AG08396 (cell line): Measurements from ENCODE around the gene EHMT2.
"Not testable (repeated sequence)": the region's sequence is repeated elsewhere in the genome, so short reads cannot be mapped to it uniquely, and the experiment has no call there.

Source experiments
- DNase-seq: peaks from one replicate; pipeline ENCODE4 v3.0.0; 2012; ENCODE audit warnings: low spot score, mixed read lengths

The EHMT2 gene

DNA sequence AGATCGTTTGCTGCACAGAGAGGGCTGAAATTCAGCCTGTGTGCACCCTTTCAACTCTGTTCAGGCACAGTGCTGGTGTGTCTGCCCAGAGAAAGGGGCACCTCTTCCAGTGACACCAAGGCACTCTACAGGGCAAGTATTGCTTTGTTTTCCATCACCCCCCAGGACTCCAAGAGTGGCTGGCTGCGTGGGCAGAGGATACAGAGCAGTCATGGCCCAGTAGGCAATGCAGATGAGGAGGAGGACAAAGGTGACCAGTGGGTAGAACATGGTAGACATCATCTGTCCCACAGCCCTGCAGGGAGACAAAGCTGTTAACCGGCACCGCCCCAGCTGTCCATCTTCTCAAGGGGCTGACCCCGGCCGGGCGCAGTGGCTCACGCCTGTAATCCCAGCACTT, 28.2 kb downstream of the EHMT2 start:
- DNase-seq = no peak

DNA sequence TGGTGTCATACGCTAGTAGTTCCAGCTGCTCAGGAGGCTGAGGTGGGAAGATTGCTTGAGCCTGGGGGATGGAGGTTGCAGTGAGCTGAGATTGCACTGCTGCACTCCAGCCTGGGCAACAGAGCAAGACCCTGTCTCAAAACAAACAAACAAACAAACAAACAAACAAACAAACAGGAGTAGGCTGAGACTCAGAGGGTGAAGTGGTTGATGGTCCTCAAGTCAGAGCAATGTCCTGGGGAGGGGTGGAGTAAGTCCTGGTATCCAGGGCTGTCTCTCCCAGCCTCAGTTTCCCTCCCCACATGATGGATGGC, 28.9 kb downstream of the EHMT2 start:
- not testable (repeated sequence) for DNase-seq

DNA sequence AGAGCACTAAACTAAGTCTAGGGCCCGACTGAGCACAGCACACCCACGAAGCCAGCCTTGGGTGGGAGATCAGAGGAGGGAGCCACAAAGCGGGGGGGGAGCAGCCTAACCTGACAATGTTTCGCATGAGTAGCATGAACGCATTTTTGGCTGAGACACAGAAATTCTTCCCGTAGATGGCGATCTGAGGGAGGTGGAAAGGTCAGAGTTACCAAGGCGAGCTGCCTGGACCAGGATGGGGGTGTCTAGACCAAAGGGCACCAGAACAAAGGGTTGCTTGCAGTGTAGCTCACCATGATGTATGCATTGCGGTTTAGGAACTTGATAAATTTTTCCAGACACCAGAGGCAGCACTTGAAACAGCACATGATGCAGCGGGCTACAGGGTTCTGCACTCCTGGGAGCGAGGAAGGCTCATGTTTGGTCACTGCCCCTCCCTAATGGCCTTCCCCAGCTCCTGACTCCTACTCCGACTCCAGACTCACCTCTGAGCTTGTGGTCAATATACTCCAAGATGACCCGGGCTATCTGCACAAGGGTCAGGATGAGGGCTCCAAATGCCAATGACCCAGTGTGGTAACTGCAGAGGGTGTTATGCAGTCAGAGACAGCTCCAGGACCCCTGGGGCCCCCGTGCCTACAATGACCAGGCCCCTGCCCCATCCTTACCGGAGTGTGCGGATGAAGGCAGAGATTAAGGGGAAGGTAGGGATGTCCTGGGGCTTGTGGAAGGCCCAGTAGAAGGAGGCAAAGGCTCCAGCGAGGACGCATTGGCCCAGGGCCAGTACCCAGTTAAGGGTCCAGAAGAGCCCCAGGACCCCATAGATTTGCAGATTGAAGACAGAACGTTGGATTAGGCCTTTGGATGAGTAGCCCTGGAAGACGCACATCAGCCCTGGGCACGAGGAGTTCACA, 32.0 kb downstream of the EHMT2 start:
- DNase-seq = no peak

DNA sequence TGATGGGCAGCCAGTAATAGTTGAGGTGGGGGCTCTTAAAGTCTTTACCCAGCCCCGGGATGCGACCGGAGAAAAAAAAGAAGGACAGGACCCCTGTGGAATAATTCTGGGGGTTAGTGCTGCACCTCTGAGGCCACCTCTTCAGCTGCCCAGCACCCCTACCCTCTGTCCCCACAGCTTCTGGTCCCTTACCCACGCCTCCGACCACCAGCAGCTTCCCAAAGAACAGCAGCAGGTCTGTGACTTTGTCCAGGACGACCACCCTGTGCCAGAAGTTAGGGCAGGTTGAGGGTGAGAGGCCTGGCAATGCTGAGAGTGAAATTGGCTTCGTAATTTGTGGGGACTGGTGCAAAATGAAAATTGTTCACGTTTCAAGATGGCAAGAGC, 32.7 kb downstream of the EHMT2 start:
- DNase-seq = no peak

DNA sequence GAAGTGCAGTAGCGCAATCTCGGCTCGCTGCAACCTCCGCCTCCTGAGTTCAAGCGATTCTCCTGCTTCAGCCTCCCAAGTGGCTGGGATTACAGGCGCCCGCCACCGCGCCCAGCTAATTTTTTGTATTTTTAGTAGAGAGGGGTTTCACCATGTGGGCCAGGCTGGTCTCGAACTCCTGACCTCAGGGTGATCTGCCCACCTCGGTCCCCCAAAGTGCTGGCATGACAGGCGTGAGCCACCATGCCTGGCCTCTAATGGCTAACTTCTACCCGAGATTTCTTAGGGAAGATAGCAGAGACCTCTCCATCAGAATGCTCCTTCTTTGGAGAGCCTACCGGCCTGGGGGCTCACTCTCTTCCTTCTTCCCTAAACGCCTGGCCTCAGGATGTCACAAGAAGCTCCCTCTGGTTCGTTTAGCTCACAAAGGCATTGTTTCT, 33.4 kb downstream of the EHMT2 start:
- DNase-seq = not testable (repeated sequence)

DNA sequence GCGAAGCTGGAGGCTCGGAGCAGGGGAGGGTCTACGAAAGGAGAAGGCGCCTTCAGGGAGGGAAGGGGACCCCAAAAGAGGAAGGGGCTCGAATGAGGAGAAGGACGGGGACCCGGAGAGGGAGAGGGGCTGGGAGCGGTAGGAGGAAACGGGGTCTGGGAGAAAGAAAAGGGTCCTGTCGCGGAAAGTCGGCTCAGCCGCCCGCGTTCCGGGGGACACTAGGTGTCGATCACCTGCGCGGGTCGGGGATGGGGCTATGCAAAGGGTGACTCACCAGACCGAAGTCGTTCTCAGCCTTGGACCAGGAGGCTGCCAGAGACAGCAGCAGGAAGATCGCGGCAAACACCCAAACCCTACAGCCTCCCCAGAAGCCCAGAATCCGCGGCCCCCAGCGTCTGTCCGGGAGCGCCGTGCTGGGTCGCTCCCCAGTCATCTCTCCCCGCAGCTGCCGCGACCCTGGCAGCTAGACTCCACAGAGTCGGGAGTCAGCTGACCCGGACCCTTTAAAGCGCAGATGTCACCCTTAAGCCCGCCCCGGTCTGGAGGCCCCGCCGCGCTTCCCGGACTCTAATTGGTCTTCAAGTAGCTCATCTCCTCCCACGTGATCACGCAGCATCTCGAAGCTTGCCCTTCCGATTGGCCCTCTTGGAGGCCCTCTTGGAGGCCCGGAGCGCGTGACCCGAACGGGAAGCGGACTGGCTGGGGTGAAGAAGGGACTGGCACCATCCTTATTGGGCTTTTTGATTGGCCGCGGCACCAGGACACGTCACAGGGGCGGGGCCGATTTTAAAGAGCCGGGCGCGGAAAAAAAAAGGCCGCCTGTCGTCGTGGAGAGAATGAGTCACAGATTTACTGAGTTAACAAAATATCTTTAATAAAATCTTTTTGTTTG, 34.9 kb downstream of the EHMT2 start, which contains the start of gene NEU1:
NEU1 (minus strand) TSS at position 478 of the 892 bp plus-strand sequence; CDS start at position 433, 45 bp downstream.
- peak; percentile 100 for DNase-seq

DNA sequence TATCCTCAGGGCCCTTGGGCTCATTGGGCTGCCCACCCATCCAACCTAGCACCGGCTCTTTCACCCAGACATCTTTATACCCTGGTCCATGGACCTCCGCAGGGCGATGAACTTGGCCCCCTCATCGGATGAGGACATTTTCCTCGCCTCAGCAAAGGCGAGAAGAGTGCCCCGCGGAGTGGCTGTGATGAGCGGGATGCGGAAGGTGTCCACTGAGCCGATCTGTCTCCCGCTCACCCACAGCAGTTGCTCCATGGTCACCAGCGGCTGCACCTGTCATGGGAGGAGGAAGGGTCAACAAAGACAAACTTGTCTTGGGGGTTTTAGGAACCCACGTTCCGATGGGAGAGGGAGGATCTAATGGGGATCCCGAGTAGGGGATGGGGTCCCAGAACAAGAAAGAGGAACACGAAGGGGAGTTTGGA, 35.6 kb downstream of the EHMT2 start:
- DNase-seq = no peak

DNA sequence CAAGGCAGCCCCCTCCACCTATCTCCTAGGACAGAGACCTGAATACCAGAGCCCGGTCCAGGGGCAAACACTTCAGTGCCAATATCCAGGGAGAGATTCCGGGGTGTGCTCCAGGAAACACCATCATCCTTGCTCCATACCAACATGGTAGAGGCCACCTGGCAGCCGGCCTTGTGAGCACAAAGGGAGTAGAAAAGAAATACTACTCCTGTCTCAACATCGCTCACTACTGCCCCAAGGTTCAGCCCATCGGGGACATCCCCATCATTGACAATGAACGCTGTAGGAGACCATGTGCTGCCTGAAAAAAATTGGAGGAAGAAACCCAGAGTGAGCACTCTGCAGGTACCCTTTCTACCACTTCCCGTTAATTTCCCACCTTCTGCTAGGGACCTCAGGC, 36.3 kb downstream of the EHMT2 start:
- DNase-seq = no peak

DNA sequence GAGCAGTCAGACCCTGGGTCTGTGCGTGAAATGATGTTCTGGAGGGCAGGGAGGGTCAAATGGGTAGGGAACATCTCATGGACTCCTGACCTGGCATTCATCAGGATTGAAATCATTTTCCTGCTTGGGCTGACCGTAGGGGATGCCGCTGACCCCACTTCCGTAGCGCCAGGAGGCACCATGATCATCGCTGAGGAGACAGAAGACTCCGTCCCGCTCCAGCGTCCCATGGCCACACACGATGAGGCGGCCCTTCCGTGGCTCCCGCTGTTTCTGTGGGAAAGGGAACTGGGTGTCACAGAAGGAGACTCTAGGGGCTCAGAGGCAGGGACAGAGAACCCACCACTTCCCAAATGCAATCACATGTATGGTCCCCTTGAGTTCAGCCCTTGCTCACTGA, 37.1 kb downstream of the EHMT2 start:
- DNase-seq = no peak

DNA sequence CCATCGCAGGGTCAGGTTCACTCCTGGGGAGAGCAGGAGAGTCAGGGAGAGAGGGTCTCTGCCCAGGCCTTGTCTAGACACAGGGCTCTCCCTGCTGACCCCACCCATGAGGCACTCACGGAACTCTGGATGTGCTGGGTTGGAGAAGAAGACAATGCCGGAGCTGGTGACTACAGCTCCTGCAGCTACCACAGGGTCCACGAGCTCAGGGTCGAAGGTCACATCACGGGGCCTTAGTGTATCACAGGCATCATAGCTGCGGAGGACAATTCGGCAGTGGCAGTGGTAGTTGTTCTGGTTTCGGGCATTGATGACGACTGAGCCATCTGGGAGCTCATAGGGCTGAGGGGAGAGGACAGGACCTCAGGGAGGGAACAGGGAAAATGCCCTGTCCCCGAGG, 37.6 kb downstream of the EHMT2 start:
- no peak for DNase-seq

DNA sequence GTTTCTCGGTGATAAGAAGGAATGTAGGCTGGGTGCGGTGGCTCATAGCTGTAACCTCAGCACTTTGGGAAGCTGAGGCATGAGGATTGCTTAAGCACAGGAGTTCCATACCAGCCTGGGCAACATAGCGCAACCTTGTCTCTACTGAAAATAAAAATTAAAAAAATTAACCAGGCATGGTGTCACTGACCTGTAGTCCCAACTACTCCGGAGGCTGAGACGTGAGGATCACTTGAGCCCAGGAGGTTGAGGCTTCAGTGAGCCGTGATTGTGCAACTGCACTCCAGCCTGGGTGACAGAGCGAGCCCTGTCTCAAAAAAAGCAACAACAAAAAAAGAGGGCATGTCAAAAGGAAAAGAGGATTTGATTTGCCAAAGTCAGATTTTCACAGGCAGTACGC, 38.8 kb downstream of the EHMT2 start:
- no peak for DNase-seq

DNA sequence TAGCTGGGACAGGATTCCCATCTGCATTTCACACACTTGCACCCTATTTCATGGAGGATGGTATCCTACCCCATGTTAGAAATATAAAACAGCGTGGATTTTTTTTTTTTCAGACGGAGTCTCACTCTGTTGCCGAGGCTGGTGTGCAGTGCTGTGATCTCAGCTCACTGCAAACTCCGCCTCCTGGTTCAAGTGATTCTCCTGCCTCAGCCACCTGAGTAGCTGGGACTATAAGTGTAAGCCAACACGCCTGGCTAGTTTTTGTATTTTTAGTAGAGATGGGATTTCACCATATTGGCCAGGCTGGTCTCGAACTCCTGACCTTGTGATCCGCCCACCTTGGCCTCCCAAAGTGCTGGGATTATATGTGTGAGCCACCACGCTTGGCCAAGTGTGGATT, 39.7 kb downstream of the EHMT2 start:
- DNase-seq = not testable (repeated sequence)

DNA sequence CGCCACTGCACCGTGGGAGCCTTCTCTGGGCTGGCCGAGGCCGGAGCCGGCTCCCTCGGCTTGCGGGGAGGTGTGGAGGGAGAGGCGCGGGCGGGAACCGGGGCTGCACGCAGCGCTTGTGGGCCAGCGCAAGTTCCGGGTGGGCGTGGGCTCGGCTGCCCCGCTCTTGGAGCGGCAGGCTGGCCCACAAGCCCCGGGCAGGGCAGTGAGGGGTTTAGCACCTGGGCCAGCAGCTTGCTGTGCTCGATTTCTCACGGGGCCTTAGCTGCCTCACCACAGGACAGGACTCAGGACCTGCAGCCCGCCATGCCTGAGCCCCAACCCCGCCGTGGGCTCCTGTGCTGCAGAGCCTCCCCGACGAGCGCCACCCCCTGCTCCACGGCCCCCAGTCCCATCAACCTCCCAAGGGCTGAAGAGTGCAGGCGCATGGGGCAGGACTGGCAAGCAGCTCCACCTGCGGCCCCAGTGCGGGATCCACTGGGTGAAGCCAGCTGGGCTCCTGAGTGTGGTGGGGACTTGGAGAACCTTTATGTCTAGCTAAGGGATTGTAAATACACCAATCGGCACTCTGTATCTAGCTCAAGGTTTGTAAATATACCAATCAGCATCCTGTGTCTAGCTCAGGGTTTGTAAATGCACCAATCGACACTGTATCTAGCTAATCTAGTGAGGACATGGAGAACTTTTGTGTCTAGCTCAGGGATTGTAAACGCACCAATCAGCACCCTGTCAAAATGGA, 45.3 kb downstream of the EHMT2 start:
- not testable (repeated sequence) for DNase-seq

DNA sequence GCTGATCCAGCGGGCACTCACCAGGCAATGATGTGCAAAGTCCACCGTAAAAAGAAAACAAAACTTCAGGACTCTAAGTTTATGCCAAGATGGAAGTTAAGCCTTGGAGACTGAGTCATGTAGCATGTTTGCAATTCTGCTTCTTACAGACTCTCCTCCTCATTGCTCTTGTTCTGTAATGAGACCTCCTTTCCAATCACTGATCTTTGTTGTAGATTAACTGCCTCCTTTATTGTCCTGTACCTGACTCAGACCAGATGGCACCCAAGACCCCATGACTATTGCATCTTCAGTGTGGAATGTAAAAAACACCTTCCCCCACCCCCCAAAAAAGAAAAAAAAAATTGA, 46.0 kb downstream of the EHMT2 start:
- DNase-seq = no peak

DNA sequence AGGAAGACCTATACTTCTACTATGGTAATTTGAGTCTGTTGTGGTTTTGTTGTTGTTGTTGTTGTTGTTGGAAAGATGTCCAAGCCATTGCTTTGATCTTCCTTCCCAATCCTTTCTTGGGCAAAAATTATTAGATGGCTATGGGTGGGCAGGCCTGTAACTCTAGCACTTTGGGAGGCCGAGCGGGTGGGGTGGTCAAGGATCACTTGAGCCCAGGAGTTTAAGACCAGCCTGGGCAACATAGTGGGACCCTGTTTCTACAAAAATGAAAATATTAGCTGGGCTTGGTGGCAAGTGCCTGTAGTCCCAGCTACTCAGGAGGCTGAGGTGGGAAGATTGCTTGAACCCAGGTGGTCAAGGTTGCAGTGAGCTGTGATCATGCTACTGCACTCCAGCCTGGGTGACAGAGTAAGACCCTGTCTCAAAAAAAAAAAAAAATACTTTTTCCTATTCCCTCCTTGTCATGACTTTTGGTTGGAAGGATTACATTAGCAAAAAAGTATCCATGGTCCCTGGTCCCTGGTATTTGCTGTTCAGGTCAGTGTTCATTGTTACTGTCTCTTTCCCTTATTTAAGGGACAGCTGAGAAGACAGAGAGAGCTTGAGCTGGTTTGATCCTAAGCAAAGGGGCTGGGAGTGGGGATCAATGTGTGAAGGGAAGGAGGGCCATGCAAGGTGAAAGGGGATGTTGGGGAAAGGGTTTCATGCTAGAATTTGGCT, 46.6 kb downstream of the EHMT2 start:
- no peak for DNase-seq

DNA sequence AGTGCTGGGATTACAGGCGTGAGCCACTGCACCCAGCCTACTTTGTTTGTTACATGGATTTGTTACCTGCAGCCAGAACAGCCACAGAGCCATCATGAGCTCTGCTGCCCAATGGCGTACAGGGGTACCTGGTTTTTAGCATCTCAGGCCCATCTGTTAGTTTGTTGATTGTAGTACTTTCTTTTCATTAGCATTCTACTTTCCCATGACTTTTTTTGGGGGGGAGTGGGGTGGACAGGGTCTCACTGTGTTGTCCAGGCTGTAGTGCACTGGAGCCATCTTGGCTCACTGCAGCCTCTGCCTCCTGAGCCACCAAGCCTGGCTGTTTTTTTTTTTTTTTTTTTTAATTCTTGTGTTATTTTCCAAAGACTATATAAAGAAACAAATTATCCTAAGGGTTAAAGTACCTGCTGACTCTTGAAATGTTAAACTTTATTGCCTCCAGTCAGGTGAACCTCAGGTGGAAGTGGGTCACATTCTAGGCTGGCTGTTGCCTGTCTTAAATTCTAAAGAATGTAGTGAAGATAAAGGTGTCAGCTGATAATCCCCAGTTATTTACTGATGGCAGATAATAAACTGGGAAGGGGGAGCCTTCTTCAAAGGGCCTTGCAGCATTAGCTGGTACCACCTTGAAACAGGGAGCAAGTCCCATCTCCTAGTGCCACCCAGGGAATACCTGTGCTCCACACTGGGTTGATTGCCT, 50.1 kb downstream of the EHMT2 start:
- no peak for DNase-seq

DNA sequence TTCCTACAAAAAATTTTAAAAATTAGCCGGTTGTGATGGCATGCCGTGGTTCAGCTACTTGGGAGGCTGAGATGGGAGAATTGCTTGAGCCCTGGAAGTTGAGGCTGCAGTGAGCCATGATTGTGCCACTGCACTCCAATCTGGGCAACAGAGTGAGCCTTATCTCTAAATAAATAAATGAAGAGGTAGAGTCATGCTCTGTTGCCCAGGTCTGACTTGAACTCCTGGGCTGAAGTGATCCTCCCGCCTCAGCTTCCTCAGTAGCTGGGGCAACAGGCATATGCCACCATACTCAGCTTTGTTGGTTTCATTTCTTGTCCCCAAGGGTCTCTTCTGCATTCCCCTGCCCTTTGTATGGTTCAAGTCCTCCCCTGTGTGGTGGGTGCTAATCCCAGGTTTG, 53.0 kb downstream of the EHMT2 start:
- no peak for DNase-seq

DNA sequence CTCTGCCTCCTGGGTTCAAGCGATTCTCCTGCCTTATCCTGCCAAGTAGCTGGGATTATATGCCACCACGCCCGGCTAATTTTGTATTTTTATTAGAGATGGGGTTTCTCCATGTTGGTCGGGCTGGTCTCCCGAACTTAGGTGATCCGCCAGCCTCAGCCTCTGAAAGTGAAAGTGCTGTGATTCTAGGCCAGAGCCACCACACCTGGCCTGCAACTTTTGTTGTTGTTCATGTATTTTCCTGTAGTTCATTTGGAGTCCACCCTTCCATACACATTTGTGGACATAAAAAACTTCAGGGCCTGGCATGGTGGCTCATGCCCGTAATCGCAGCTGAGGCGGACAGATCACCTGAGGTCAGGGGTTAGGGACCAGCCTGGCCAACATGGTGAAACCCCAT, 55.4 kb downstream of the EHMT2 start:
- DNase-seq = no peak

DNA sequence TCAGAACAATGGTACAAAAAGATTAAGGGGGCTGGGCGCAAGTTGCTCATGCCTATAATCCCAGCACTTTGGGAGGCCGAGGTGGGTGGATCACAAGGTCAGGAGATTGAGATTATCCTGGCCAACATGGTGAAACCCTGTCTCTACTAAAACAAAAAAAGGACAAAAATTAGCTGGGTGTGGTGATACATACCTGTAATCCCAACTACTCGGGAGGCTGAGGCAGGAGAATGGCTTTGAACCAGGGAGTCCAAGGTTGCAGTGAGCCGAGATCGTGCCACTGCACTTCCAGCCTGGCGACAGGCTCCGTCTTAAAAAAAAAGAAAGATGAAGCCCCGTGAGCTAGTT, 57.7 kb downstream of the EHMT2 start:
- not testable (repeated sequence) for DNase-seq

DNA sequence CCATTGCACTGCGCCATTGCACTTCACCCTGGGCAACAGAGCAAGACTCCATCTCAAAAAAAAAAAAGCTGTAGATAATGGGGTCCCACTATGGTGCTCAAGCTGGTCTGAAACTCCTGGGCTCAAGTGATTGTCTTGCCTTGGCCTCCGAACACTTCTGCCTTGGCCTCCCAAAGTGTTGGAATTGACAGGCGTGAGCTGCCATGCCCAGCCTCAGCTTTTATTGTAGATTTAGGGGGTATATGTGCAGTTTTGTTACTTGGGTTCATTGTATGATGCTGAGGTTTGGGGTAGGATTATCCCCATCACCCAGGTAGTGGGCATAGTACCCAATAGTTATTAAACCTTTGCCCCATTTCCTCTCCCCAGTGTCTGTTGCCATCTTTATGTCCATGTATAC, 58.5 kb downstream of the EHMT2 start:
- no peak for DNase-seq

DNA sequence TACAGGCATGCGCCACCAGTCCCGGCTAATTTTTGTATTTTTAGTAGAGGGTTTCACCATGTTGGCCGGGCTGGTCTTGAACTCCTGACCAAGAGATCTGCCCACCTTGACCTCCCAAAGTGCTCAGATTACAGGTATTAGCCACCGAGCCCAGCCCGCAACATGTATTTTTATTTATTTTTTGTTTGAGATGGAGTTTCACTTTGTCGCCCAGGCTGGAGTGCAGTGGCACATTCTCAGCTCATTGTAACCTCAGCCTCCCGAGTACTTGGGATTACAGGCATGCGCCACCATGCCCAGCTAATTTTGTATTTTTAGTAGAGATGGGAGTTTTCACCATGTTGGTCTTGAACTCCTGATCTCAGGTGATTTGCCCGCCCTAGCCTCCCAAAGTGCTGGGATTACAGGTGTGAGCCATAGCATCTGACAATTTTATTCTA, 59.4 kb downstream of the EHMT2 start:
- not testable (repeated sequence) for DNase-seq
